NB4 (cell line): Measurements from ENCODE around the gene VAC14.

Source experiments
- MYC ChIP-seq: IDR thresholded peaks from 2 replicates; pipeline ENCODE4 v1.6.1; 2011; ENCODE audit warnings: low read depth, low read length
- POLR2A ChIP-seq: IDR thresholded peaks from 2 replicates; pipeline ENCODE4 v1.6.1; 2011; ENCODE audit warnings: mild to moderate bottlenecking; ENCODE audit not compliant: insufficient read length; ENCODE audit errors: extremely low read depth
- TF ChIP-seq, protein P1 (sequence below): IDR thresholded peaks from one replicate; pipeline ENCODE4 v1.5.1; 2012; ENCODE audit warnings: low read depth, low read length

DNA sequence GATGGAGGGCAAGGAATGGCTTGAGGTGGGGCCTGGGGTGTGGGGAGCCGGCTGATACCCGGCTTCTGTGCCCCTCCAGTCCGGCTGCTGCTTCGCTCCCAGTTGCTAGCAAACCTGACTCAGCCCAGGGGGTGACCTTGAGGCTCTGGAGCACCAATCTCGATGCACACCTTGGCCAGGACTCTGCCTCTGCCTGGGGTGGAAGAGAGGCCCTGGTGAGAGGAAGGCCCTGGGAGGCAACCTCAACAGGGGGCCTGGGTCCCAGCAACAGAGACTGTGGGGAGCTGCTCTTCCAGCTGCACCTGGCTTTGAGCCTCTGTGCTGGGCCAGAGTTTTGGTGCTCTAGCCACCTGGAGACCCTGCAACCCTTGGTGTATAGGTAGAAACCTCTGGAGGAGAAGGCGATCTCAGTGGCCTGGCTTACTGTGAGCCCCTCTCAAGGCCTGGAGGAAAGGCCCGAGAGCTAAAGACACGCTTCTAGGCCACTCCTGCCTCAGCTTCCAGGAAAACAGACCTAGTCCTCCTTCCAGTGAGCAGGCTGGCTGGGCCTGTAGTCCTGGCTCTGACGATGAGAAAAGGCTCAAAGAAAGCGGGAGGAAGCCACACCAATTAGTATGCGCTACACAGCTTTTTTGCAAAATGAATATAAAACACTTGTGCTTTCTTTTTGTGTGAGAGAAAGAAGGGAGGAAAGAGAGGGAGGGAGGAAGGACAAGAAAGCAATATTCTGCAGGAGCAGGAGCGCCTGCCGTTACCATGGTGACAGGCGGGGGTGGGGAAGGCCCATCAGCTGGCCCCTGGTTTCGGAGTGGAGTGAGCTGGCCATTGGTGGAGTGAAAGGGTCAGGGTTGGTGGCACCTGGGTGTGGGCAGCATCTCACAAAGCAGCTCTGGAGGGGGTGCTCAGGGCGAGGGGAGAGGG is 51.0 kb downstream of the VAC14 start:
- TF ChIP-seq, protein P1, sequence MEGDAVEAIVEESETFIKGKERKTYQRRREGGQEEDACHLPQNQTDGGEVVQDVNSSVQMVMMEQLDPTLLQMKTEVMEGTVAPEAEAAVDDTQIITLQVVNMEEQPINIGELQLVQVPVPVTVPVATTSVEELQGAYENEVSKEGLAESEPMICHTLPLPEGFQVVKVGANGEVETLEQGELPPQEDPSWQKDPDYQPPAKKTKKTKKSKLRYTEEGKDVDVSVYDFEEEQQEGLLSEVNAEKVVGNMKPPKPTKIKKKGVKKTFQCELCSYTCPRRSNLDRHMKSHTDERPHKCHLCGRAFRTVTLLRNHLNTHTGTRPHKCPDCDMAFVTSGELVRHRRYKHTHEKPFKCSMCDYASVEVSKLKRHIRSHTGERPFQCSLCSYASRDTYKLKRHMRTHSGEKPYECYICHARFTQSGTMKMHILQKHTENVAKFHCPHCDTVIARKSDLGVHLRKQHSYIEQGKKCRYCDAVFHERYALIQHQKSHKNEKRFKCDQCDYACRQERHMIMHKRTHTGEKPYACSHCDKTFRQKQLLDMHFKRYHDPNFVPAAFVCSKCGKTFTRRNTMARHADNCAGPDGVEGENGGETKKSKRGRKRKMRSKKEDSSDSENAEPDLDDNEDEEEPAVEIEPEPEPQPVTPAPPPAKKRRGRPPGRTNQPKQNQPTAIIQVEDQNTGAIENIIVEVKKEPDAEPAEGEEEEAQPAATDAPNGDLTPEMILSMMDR: no peak
- TF ChIP-seq MYC (no peak), POLR2A (no peak)
